Measurements from ENCODE around the gene RARRES1.

DNA sequence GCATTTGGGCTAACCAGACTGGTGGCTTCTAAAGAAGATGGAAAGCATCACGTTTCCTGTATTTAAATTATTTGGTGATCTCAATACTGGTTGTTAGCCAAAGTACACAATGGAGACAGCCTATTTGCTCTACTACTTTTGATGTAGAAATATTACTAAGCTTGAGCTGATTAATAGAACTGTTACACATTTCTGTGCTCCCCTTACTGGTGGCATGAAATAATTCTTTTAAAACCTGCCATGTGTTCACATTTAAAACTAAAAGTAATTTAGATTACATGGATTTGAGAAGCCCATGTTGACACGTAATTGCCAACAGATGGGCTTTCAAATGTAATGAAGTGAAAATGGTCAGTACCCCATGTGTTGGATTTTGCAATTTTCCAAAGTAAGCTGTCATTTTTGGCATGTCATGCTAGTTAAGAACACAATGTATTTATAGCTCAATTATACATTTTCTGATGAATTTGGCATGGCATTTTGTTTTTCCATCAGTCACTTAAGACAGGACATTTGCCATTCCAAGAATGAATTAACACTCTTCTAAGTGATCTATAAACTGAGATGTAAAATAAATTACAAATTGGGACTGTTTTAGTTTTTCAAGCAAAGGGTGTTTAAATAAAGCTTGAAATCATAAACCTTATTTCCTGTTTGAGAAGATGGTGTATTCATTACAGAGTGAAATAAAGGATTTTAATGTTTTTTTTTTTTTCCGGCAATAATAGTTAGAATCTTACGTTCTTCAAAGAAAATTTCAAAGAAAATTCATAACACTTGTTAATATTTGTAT lies 10.8 kb upstream of the RARRES1 start:
- TF ChIP-seq, protein P1, sequence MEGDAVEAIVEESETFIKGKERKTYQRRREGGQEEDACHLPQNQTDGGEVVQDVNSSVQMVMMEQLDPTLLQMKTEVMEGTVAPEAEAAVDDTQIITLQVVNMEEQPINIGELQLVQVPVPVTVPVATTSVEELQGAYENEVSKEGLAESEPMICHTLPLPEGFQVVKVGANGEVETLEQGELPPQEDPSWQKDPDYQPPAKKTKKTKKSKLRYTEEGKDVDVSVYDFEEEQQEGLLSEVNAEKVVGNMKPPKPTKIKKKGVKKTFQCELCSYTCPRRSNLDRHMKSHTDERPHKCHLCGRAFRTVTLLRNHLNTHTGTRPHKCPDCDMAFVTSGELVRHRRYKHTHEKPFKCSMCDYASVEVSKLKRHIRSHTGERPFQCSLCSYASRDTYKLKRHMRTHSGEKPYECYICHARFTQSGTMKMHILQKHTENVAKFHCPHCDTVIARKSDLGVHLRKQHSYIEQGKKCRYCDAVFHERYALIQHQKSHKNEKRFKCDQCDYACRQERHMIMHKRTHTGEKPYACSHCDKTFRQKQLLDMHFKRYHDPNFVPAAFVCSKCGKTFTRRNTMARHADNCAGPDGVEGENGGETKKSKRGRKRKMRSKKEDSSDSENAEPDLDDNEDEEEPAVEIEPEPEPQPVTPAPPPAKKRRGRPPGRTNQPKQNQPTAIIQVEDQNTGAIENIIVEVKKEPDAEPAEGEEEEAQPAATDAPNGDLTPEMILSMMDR (IDR thresholded peaks at IDR 0.05): no peak
- no peak for TF ChIP-seq POLR2A (IDR thresholded peaks at IDR 0.05)

Data from testis (tissue), 2 donors.